ENCODE measurements around the gene CEP152. TPM values are rescaled to one million over a fixed set of nuclear protein-coding genes. Genes with fewer than 3 reads are reported as not detected.

The CEP152 gene
- total and polyA plus RNA-seq, 9 of the 15 experiments (the other 6 are each of a cell fraction or from before 2014, with no cell fraction given) = 9.9 to 43.0 (median 23.6) TPM

- TF ChIP-seq HEY1 (CRISPR knock-in tag; IDR thresholded peaks at IDR 0.05; ENCODE audit: borderline replicate concordance) (no peak), CREB5 (CRISPR knock-in tag; IDR thresholded peaks at IDR 0.05) (no peak), BRF1 (IDR thresholded peaks at IDR 0.05; ENCODE audit: borderline replicate concordance, extremely low read depth, insufficient read length) (no peak), ZFP91 (CRISPR knock-in tag; IDR thresholded peaks at IDR 0.05) (no peak), ZNF24 (IDR thresholded peaks at IDR 0.05) (no peak), KLF1 (tag; IDR thresholded peaks at IDR 0.05) (no peak), ZNF124 (CRISPR knock-in tag; IDR thresholded peaks at IDR 0.05) (no peak), ZFP36 (IDR thresholded peaks at IDR 0.05; ENCODE audit: low read depth, low read length, partially characterized antibody) (no peak), HDAC6 (IDR thresholded peaks at IDR 0.05; ENCODE audit: low read depth, low read length) (no peak), ILF3 (IDR thresholded peaks at IDR 0.05; ENCODE audit: borderline replicate concordance) (no peak), ARID3A (IDR thresholded peaks at IDR 0.05; ENCODE audit: borderline replicate concordance, low read depth, low read length) (peak; percentile 36; the same call in 1 of the 2 replicates), NR3C1 (CRISPR knock-in tag; IDR thresholded peaks at IDR 0.05) (no peak), MCM7 (IDR thresholded peaks at IDR 0.05) (no peak), SMARCE1 (IDR thresholded peaks at IDR 0.05) (peak; percentile 87), ZNF780A (CRISPR knock-in tag; IDR thresholded peaks at IDR 0.05) (no peak), BRCA1 (IDR thresholded peaks at IDR 0.05) (no peak), BRCA1 (CRISPR knock-in tag; IDR thresholded peaks at IDR 0.05) (no peak), ZBTB7A (IDR thresholded peaks at IDR 0.05; ENCODE audit: borderline replicate concordance, control insufficient read depth, low read depth, low read length) (no peak), SNIP1 (IDR thresholded peaks at IDR 0.05; ENCODE audit: low read depth) (no peak), GMEB1 (CRISPR knock-in tag; IDR thresholded peaks at IDR 0.05) (no peak), RFX7 (CRISPR knock-in tag; IDR thresholded peaks at IDR 0.05) (no peak), ZNF586 (CRISPR knock-in tag; conservative IDR thresholded peaks at IDR 0.05) (no peak), ZFP1 (CRISPR knock-in tag; IDR thresholded peaks at IDR 0.05) (no peak), TCF7L2 (IDR thresholded peaks at IDR 0.05; ENCODE audit: low read depth, low read length) (no peak), ZNF143 (CRISPR knock-in tag; IDR thresholded peaks at IDR 0.05) (no peak), ZC3H11A (IDR thresholded peaks at IDR 0.05; ENCODE audit: low read depth, low read length) (no peak), ARID1B (IDR thresholded peaks at IDR 0.05) (peak; percentile 97)
These were observed 41.1 kb upstream of the CEP152 start (continued) for GRCh38 chr15:48851956-48852355.
